Suprapubic skin (tissue), 3 donors: ENCODE data around the gene PRKRA.

Source experiments
- CTCF ChIP-seq, 2 donors: fragments of 200-600 bp in 1 of 2; fragments of 450-650 bp in 1 of 2; sonication (generic) in 1 of 2; IDR thresholded peaks; one replicate each; pipeline ENCODE4 v1.5.1; 2016 to 2019; ENCODE audit warnings: antibody characterized with exemption in 2 of 2, mild to moderate bottlenecking in 1 of 2, moderate library complexity in 1 of 2
- POLR2AphosphoS5 ChIP-seq, 3 donors: sonication (generic); formaldehyde crosslinking; IDR thresholded peaks; one replicate each; pipeline ENCODE4 v1.6.1; 2017; ENCODE audit warnings: antibody characterized with exemption in 3 of 3

- TF ChIP-seq CTCF (IDR thresholded peaks at IDR 0.05): no peak
- TF ChIP-seq POLR2AphosphoS5 (IDR thresholded peaks at IDR 0.05): no peak
Measured at GRCh38 chr2:178455947-178456346, 5.0 kb upstream of the PRKRA start.
